OCI-LY3 (cell line): Measurements from ENCODE around the gene ZNF487.

Experiments used
- CTCF ChIP-seq: fragments of 200-600, 300-600 bp; sonication (generic); IDR thresholded peaks from 2 replicates; pipeline ENCODE4 v1.5.1; 2014; ENCODE audit warnings: antibody characterized with exemption, low read length, low read depth
- EZH2phosphoT487 ChIP-seq: fragments of 200-600 bp; shearing (Covaris generic); IDR thresholded peaks from 2 replicates; pipeline ENCODE4 v1.6.1; 2018; ENCODE audit warnings: antibody characterized with exemption, mixed run types, low read depth

GRCh38 chr10:43398939-43399319 is 38.0 kb upstream of the ZNF487 start:
- TF ChIP-seq CTCF (no peak), EZH2phosphoT487 (no peak)
